Colonic mucosa (tissue), 4 donors: ENCODE results near the gene TOGARAM1. TPM values are rescaled to one million over a fixed set of nuclear protein-coding genes. Genes with fewer than 3 reads are reported as not detected.

Experiments used
- DNase-seq: peaks from one replicate; pipeline ENCODE4 v3.0.0-alpha.2; 2020
- H3K27ac ChIP-seq: fragments of 200-600 bp; one replicate; pipeline ENCODE4 v1.8.0; 2021
- H3K27me3 ChIP-seq: fragments of 200-600 bp; one replicate; pipeline ENCODE4 v1.8.0; 2021
- H3K36me3 ChIP-seq: fragments of 200-600 bp; one replicate; pipeline ENCODE4 v1.8.0; 2021
- H3K4me1 ChIP-seq: fragments of 200-600 bp; one replicate; pipeline ENCODE4 v1.8.0; 2021; ENCODE audit warnings: mild to moderate bottlenecking
- H3K4me3 ChIP-seq: fragments of 200-600 bp; one replicate; pipeline ENCODE4 v1.8.0; 2021
- H3K9ac ChIP-seq, 2 donors: one replicate each; pipeline ENCODE4 v1.7.0; 2013; ENCODE audit warnings: control low read depth in 2 of 2, low read depth in 2 of 2, low read length in 2 of 2
- H3K9me3 ChIP-seq: fragments of 200-600 bp; one replicate; pipeline ENCODE4 v1.8.0; 2021
- CTCF ChIP-seq: fragments of 200-600 bp; IDR thresholded peaks from one replicate; pipeline ENCODE4 v1.8.0; 2022; ENCODE audit warnings: antibody characterized with exemption, mild to moderate bottlenecking
- intact Hi-C: fragments of 100-400 bp; cut with DNase I; formaldehyde crosslinking; loops from one replicate; pipeline ENCODE4 v1.14.1; 2022
- total RNA-seq, 2 donors: library from RNA; stranded (reverse); fragmentation: NEBNext Ultra II Directional in 1 of 2; extraction: Animal tissue kit (Norgen Biotek cat#: 25700) in 1 of 2; gene quantifications; one replicate each; pipeline ENCODE4 v1.2.1, GENCODE V29; 2021
- donor health status: healthy.
- donor health status: DM: no; HTN: no; CAD: no.
- donor health status: DM: no; HTN: no; CAD: no.

TOGARAM1 gene
- total RNA-seq, 2 donors from 2014 or later, result 8.8 to 10.7 TPM

GRCh38 chr14:44940211-44940610 lies 21.8 kb upstream of the TOGARAM1 start:
- no peak for DNase-seq
- H3K27ac ChIP-seq, result no peak overlapping the region
- no peaks in the 10 kb centered on the region for H3K27me3 ChIP-seq
- no peak for TF ChIP-seq CTCF
- no peaks in the 10 kb centered on the region for H3K36me3 ChIP-seq
- H3K4me3 ChIP-seq, result no peak overlapping the region
- no peaks in the 10 kb centered on the region for H3K4me1 ChIP-seq
- intact Hi-C loops, result no loop called here
- H3K9me3 ChIP-seq, result no peaks in the 10 kb centered on the region
- no peak overlapping the region for H3K9ac ChIP-seq

- Histone ChIP-seq H3K27ac (no peak overlapping the region), H3K4me1 (no peaks in the 10 kb centered on the region), H3K9me3 (no peaks in the 10 kb centered on the region), H3K27me3 (no peaks in the 10 kb centered on the region), H3K9ac (no peak overlapping the region), H3K4me3 (no peak overlapping the region), H3K36me3 (no peaks in the 10 kb centered on the region)
- intact Hi-C loops, result no loop called here
- TF ChIP-seq CTCF, result no peak
- DNase-seq, result no peak
Observed at GRCh38 chr14:44940944-44941343, 21.0 kb upstream of the TOGARAM1 start.

- H3K9me3 ChIP-seq, result no peaks in the 10 kb centered on the region
- H3K27me3 ChIP-seq, result no peaks in the 10 kb centered on the region
- H3K36me3 ChIP-seq, result no peaks in the 10 kb centered on the region
- no peak overlapping the region for H3K4me3 ChIP-seq
- H3K27ac ChIP-seq, result no peak overlapping the region
- DNase-seq, result no peak
- H3K4me1 ChIP-seq, result no peaks in the 10 kb centered on the region
- no peak for TF ChIP-seq CTCF
- no peak overlapping the region for H3K9ac ChIP-seq
- intact Hi-C loops, result no loop called here
Observed at GRCh38 chr14:44941591-44941990, 20.4 kb upstream of the TOGARAM1 start.

GRCh38 chr14:44942436-44942835 lies 19.6 kb upstream of the TOGARAM1 start:
- no peaks in the 10 kb centered on the region for H3K4me1 ChIP-seq
- TF ChIP-seq CTCF, result no peak
- no peak for DNase-seq
- no peaks in the 10 kb centered on the region for H3K27me3 ChIP-seq
- no peaks in the 10 kb centered on the region for H3K36me3 ChIP-seq
- no peak overlapping the region for H3K27ac ChIP-seq
- H3K4me3 ChIP-seq, result no peak overlapping the region
- no peaks in the 10 kb centered on the region for H3K9me3 ChIP-seq
- intact Hi-C loops, result no loop called here
- no peak overlapping the region for H3K9ac ChIP-seq

GRCh38 chr14:44944107-44944506 lies 17.9 kb upstream of the TOGARAM1 start:
- H3K4me1 ChIP-seq, result no peaks in the 10 kb centered on the region
- no peaks in the 10 kb centered on the region for H3K27me3 ChIP-seq
- no peak for TF ChIP-seq CTCF
- no peaks in the 10 kb centered on the region for H3K9me3 ChIP-seq
- no peak for DNase-seq
- intact Hi-C loops, result no loop called here
- no peak overlapping the region for H3K4me3 ChIP-seq
- no peaks in the 10 kb centered on the region for H3K36me3 ChIP-seq
- H3K27ac ChIP-seq, result no peak overlapping the region
- no peak overlapping the region for H3K9ac ChIP-seq

- Histone ChIP-seq H3K27ac (no peak overlapping the region), H3K9me3 (no peaks in the 10 kb centered on the region), H3K27me3 (no peaks in the 10 kb centered on the region), H3K9ac (no peak overlapping the region), H3K36me3 (no peaks in the 10 kb centered on the region), H3K4me1 (no peaks in the 10 kb centered on the region), H3K4me3 (no peak overlapping the region)
- intact Hi-C loops, result no loop called here
- DNase-seq, result no peak
- no peak for TF ChIP-seq CTCF
Observed at GRCh38 chr14:44945264-44945663, 16.7 kb upstream of the TOGARAM1 start.
